MM.1S (cell line): ENCODE results near the gene FYN.

Experiments used
- DNase-seq: peaks from one replicate; pipeline ENCODE4 v3.0.0-alpha.2; 2015
- H2AFZ ChIP-seq: fragments of 300-600 bp; sonication (generic); 2 replicates; pipeline ENCODE4 v1.6.0; 2016; ENCODE audit warnings: antibody characterized with exemption, low read length
- H3F3A ChIP-seq: fragments of 300-600 bp; sonication (generic); 2 replicates; pipeline ENCODE4 v1.6.1; 2016; ENCODE audit warnings: mild to moderate bottlenecking, antibody characterized with exemption, low read length, moderate library complexity, mixed read lengths; ENCODE audit not compliant: insufficient read depth
- H3K27ac ChIP-seq: fragments of 300-600 bp; sonication (generic); 2 replicates; pipeline ENCODE4 v1.5.1; 2016; ENCODE audit warnings: mild to moderate bottlenecking, low read length
- H3K27me3 ChIP-seq: fragments of 300-600 bp; sonication (generic); replicated peaks from 2 replicates; pipeline ENCODE4 v1.6.0; 2016; ENCODE audit warnings: low read length; ENCODE audit not compliant: insufficient read depth
- H3K36me3 ChIP-seq: fragments of 300-600 bp; sonication (generic); replicated peaks from 2 replicates; pipeline ENCODE4 v1.6.1; 2016; ENCODE audit warnings: mild to moderate bottlenecking, low read length, mixed read lengths; ENCODE audit not compliant: insufficient read depth
- H3K4me1 ChIP-seq: fragments of 300-600 bp; sonication (generic); 2 replicates; pipeline ENCODE4 v1.6.1; 2016; ENCODE audit warnings: low read length, mixed read lengths
- H3K4me2 ChIP-seq: fragments of 300-600 bp; sonication (generic); 2 replicates; pipeline ENCODE4 v1.6.0; 2016; ENCODE audit warnings: low read depth, low read length
- H3K4me3 ChIP-seq: fragments of 300-600 bp; sonication (generic); 2 replicates; pipeline ENCODE4 v1.5.1; 2016; ENCODE audit warnings: low read length, mixed read lengths
- H3K79me2 ChIP-seq: fragments of 300-600 bp; sonication (generic); 2 replicates; pipeline ENCODE4 v1.6.1; 2016; ENCODE audit warnings: mixed run types, low read length, mixed read lengths
- H3K9ac ChIP-seq: fragments of 300-600 bp; sonication (generic); 2 replicates; pipeline ENCODE4 v1.6.1; 2016; ENCODE audit warnings: low read length, mixed read lengths
- H3K9me2 ChIP-seq: fragments of 300-600 bp; sonication (generic); replicated peaks from 2 replicates; pipeline ENCODE4 v1.6.1; 2016; ENCODE audit warnings: mild to moderate bottlenecking, low read length, mixed read lengths; ENCODE audit not compliant: insufficient read depth
- H3K9me3 ChIP-seq: fragments of 300-600 bp; sonication (generic); replicated peaks from 2 replicates; pipeline ENCODE4 v1.6.1; 2016; ENCODE audit warnings: mild to moderate bottlenecking, low read length, mixed read lengths; ENCODE audit not compliant: insufficient read depth
- H4K20me1 ChIP-seq: fragments of 300-600 bp; sonication (generic); 2 replicates; pipeline ENCODE4 v1.6.1; 2016; ENCODE audit warnings: mild to moderate bottlenecking, low read length, moderate library complexity, mixed read lengths; ENCODE audit not compliant: insufficient read depth
- EZH2 ChIP-seq: fragments of 300-600 bp; sonication (generic); optimal IDR thresholded peaks from 2 replicates; pipeline ENCODE3; 2017; ENCODE audit warnings: low read depth, mild to moderate bottlenecking, antibody characterized with exemption, low read length, mixed read lengths
- EZH2phosphoT487 ChIP-seq: fragments of 300-600 bp; sonication (generic); IDR thresholded peaks from 2 replicates; pipeline ENCODE4 v1.6.1; 2018; ENCODE audit warnings: antibody characterized with exemption, low read length
- TF ChIP-seq, protein P1 (sequence below): fragments of 300-600 bp; sonication (generic); IDR thresholded peaks from 2 replicates; pipeline ENCODE4 v1.5.1; 2016; ENCODE audit warnings: antibody characterized with exemption, low read length, mixed read lengths

FYN gene

DNA sequence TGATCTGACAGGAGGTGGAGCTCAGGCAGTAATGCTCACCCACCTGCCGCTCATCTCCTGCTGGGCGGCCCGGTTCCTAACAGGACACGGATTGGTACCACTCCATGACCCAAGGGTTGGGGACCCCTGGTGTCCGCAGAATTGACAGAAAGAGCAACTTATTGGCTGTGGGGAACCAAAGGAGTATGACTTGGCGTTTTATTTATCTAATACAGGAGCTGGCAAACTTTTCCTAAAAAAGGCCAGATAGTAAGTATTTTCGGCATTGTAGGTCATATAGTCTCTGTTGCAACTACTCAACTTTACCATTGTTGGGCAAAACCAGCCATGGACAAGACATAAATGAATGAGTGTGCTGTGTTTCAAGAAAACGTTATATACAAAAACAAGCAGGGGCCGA lies 223.2 kb downstream of the FYN start:
- H3K79me2 ChIP-seq = no peaks in the 10 kb centered on the region
- H3K27ac ChIP-seq = no peak overlapping the region
- H3K4me1 ChIP-seq = no peaks in the 10 kb centered on the region
- no peaks in the 10 kb centered on the region for H3K36me3 ChIP-seq
- no peak overlapping the region for H2AFZ ChIP-seq
- no peaks in the 10 kb centered on the region for H4K20me1 ChIP-seq
- H3K9me2 ChIP-seq = no peaks in the 10 kb centered on the region
- DNase-seq = no peak
- H3K4me2 ChIP-seq = no peak overlapping the region
- H3F3A ChIP-seq = no peaks in the 10 kb centered on the region
- H3K4me3 ChIP-seq = no peak overlapping the region
- H3K9me3 ChIP-seq = no peaks in the 10 kb centered on the region
- TF ChIP-seq EZH2 (no peak), EZH2phosphoT487 (no peak)
- TF ChIP-seq, protein P1, sequence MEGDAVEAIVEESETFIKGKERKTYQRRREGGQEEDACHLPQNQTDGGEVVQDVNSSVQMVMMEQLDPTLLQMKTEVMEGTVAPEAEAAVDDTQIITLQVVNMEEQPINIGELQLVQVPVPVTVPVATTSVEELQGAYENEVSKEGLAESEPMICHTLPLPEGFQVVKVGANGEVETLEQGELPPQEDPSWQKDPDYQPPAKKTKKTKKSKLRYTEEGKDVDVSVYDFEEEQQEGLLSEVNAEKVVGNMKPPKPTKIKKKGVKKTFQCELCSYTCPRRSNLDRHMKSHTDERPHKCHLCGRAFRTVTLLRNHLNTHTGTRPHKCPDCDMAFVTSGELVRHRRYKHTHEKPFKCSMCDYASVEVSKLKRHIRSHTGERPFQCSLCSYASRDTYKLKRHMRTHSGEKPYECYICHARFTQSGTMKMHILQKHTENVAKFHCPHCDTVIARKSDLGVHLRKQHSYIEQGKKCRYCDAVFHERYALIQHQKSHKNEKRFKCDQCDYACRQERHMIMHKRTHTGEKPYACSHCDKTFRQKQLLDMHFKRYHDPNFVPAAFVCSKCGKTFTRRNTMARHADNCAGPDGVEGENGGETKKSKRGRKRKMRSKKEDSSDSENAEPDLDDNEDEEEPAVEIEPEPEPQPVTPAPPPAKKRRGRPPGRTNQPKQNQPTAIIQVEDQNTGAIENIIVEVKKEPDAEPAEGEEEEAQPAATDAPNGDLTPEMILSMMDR = no peak
- no peak overlapping the region for H3K9ac ChIP-seq
- H3K27me3 ChIP-seq = no peaks in the 10 kb centered on the region

DNA sequence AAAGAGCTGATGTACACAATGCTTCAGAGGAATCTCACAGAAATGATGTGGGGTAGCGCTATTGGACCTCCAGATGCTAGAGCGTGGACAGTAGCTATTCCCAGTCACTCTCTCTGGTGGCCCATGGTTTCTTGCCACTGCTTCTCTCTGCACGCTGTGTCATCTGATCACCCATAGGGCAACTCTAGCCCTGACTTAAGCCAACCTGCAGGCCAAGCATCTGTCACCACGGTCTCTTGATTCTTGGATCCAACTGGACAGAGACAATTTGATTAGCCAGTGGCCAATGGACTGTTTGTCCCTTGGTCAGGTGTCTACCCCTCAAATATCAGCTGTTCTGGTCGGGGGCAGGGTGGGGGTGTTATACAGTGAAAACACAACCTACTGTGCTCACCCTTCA lies 225.2 kb downstream of the FYN start:
- H3F3A ChIP-seq = no peaks in the 10 kb centered on the region
- H3K4me1 ChIP-seq = no peaks in the 10 kb centered on the region
- H3K9me2 ChIP-seq = no peaks in the 10 kb centered on the region
- H3K27me3 ChIP-seq = no peaks in the 10 kb centered on the region
- H3K27ac ChIP-seq = no peak overlapping the region
- no peak for TF ChIP-seq EZH2
- no peak for TF ChIP-seq EZH2phosphoT487
- TF ChIP-seq, protein P1 = no peak
- H3K9ac ChIP-seq = no peak overlapping the region
- H4K20me1 ChIP-seq = no peaks in the 10 kb centered on the region
- no peak overlapping the region for H3K4me2 ChIP-seq
- H3K36me3 ChIP-seq = no peaks in the 10 kb centered on the region
- H3K9me3 ChIP-seq = no peaks in the 10 kb centered on the region
- DNase-seq = no peak
- H3K79me2 ChIP-seq = no peaks in the 10 kb centered on the region
- H3K4me3 ChIP-seq = no peak overlapping the region
- no peak overlapping the region for H2AFZ ChIP-seq

- no peak for TF ChIP-seq EZH2
- TF ChIP-seq, protein P1 = no peak
- no peaks in the 10 kb centered on the region for H3K9me2 ChIP-seq
- H3K9ac ChIP-seq = no peak overlapping the region
- H3F3A ChIP-seq = no peaks in the 10 kb centered on the region
- H4K20me1 ChIP-seq = no peaks in the 10 kb centered on the region
- no peak overlapping the region for H3K4me3 ChIP-seq
- H3K27me3 ChIP-seq = no peaks in the 10 kb centered on the region
- H3K4me2 ChIP-seq = no peak overlapping the region
- H3K9me3 ChIP-seq = no peaks in the 10 kb centered on the region
- no peak overlapping the region for H2AFZ ChIP-seq
- no peaks in the 10 kb centered on the region for H3K36me3 ChIP-seq
- DNase-seq = no peak
- H3K4me1 ChIP-seq = no peaks in the 10 kb centered on the region
- H3K79me2 ChIP-seq = no peaks in the 10 kb centered on the region
- H3K27ac ChIP-seq = no peak overlapping the region
These were observed 226.3 kb downstream of the FYN start for GRCh38 chr6:111646942-111647341.
